GM12872 (cell line): ENCODE results near the gene CALR3.

Experiments
- TF ChIP-seq, protein P1 (sequence below): IDR thresholded peaks from 3 replicates; pipeline ENCODE4 v1.5.1; 2011; ENCODE audit warnings: low read depth, mild to moderate bottlenecking, low read length, moderate library complexity; ENCODE audit not compliant: insufficient read depth

The CALR3 gene

DNA sequence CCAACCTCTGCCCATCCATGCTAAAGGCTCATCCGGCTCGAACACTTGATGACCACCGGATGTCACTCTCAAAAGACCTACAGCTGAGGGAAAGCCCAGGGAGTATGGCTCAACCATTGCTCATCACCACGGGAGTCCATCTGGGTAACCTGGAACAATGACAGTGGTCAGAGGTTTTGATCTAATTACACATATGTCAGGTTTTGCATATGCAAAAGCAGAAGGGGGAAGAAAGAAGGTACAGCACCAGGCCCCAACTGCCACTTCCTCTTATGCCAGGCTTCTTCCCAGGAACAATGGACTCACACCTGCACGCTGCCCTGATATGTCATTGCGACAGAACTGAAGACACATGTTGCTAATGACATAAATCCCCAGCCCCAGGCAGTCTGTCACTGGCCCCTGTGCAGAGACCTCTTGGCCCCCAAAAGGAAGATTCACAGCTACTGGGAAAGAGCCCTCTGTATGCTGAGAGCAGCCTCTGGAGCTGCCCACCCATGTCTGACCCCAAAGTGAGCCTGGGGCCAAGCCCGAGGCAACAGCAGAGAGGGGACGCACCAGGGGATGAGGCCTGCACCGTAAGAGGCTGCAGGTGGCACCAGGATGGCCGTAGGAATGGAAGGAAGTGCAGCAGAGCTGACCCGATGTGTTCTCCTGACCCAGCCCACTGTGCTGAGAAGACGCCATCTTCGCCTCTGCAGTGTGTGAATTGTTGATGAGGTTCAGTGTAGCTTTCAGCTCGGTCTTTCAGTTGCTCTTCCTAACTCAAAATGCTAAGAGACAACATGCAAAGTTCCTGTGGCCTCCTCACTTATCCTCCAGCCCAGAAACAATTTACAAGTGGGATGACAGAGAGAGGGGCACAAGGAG lies 50.5 kb downstream of the CALR3 start:
- TF ChIP-seq, protein P1, sequence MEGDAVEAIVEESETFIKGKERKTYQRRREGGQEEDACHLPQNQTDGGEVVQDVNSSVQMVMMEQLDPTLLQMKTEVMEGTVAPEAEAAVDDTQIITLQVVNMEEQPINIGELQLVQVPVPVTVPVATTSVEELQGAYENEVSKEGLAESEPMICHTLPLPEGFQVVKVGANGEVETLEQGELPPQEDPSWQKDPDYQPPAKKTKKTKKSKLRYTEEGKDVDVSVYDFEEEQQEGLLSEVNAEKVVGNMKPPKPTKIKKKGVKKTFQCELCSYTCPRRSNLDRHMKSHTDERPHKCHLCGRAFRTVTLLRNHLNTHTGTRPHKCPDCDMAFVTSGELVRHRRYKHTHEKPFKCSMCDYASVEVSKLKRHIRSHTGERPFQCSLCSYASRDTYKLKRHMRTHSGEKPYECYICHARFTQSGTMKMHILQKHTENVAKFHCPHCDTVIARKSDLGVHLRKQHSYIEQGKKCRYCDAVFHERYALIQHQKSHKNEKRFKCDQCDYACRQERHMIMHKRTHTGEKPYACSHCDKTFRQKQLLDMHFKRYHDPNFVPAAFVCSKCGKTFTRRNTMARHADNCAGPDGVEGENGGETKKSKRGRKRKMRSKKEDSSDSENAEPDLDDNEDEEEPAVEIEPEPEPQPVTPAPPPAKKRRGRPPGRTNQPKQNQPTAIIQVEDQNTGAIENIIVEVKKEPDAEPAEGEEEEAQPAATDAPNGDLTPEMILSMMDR: no peak

DNA sequence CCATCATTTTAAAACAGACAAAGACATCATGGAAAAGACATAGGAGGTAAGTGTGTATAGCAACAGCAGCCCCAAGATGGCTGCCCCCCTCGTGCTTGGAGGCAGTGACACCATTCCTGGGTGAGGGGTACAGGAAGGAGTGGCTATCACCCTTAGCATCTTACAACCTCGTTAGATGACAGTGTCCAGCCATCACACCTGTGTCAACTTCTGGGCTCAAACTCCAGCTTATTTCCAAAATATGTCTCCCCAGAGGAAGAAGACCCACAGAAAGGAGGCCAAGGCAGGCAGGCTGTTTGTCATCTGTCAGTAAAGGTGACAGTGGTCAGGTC lies 51.7 kb downstream of the CALR3 start:
- TF ChIP-seq, protein P1: no peak

DNA sequence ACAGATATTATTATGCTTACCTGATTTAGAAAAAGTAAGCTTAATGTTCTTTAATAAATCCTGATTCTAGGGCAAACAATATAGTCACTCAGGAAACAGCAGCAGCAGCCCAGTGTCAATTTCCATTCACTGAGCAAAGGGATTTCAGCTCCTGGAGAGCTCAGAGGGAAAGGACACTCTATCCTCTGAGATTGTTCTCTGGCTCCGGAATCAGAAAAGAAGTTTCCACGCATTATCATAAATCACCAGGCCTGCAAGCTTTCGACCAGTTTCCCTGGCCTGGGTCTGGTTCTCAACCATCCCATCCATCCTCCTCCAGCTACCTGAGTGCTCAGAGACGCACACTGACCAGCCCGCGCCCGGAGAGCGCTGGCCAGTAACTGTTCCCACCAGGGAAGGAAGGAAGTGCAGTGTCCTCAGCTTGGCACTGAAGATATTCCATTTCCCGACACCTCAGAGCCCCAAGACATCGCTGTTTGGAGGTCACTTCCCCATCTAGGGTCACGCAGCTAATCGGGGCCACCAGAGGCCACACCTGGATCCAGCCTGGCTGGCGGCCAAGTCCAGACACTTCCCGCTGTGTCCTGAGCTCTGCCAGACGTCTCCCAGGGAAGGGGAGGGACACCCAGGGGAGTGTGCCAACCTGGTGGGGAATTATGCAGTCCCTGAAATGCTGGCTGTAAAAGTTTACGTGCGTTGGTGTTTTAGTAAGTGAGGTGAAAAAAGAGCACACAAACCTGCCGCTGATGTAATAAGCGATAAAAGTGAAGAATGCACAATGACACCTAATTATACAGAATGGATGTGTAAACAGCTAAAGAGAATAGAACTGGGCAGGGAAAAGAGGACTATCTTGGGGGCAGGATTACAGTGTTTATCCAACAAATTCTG lies 53.3 kb downstream of the CALR3 start:
- TF ChIP-seq, protein P1: no peak

DNA sequence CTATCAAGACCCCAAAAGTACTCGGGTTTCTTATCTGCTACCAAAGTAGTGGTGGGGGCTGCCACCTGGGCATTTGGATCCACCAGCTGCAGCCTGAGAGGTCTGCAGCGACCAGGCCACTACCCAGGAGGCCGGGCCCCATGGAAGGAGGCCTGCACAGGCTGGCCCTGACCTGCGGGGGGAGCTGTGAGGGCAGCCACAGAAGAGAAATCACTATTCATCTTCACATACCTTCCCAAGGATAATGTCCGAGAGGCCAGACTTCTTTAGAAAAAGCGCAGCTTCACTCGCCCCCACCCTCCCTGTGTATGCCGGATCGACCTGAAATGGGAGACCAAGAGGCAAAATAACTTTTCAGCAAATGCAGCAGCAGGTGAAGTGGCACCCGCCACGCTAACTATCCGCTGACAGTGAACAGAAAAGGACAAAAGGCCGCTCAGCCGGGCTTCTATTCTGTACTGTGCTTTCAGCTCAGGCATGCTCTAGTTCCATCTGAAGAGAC lies 54.3 kb downstream of the CALR3 start:
- TF ChIP-seq, protein P1: peak; percentile 60

DNA sequence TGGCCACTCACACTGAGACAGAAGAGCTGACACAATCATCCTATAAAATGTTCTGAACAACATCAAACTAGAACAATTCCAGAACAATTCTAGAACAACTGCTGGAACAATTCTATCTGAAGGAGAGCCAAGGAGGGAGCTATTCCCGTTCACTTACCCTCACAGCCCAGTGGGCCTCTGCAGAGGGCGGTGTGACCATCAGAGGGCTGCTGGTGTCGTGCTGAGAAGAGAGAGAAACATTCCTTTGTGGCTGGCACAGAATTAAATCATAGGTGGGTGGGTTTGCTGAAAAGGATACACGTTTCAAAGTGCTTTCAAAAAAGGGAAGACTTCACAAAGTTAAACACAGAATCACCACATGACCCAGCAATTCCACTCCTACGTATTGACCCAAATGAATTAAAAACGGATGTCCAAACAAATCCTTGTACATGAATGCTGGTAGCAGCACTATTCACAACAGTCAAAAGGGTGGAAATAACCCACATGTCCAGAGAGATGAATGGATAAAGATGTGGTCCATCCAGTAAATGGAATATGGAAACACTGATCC lies 59.1 kb downstream of the CALR3 start:
- TF ChIP-seq, protein P1: no peak

DNA sequence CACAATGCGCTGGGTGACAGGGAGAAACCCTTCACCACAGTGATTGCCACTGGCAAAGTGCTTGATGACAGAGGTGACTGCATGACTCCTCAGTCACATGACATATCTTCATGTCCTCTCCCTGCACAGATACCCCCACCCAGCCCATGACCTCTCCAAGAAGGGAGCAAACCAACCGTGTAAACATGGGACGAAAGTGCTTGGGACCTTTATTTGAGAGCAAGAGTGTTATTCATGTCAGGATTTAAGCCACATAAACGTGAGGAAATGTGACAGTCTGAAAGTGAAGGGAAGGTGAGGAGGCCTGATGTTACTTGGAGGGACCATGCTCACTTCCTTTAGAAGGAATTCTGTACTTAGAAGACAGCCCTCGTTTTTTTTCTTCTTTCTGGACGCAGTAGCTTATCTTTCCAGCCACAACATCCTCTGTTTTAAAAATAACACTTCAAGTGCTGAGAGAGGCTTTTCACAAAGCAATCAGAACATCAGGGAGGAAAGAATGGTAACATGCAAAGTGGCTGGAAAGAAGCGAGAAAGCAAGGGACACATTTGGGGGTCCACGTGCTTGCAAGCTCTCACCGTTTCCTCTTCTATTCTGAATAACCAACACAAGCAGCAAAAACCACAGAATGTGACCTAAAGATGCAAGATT lies 59.8 kb downstream of the CALR3 start:
- TF ChIP-seq, protein P1: no peak
